GM19463 (cell line): ENCODE measurements around the gene TSHZ2.

Experiments used
- ATAC-seq: cut with Tn5 transposase; IDR thresholded peaks from one replicate; pipeline ENCODE4 v1.9.1; 2021; ENCODE audit warnings: mild to moderate bottlenecking, moderate library complexity; ENCODE audit not compliant: unreplicated experiment

The TSHZ2 gene, protein sequence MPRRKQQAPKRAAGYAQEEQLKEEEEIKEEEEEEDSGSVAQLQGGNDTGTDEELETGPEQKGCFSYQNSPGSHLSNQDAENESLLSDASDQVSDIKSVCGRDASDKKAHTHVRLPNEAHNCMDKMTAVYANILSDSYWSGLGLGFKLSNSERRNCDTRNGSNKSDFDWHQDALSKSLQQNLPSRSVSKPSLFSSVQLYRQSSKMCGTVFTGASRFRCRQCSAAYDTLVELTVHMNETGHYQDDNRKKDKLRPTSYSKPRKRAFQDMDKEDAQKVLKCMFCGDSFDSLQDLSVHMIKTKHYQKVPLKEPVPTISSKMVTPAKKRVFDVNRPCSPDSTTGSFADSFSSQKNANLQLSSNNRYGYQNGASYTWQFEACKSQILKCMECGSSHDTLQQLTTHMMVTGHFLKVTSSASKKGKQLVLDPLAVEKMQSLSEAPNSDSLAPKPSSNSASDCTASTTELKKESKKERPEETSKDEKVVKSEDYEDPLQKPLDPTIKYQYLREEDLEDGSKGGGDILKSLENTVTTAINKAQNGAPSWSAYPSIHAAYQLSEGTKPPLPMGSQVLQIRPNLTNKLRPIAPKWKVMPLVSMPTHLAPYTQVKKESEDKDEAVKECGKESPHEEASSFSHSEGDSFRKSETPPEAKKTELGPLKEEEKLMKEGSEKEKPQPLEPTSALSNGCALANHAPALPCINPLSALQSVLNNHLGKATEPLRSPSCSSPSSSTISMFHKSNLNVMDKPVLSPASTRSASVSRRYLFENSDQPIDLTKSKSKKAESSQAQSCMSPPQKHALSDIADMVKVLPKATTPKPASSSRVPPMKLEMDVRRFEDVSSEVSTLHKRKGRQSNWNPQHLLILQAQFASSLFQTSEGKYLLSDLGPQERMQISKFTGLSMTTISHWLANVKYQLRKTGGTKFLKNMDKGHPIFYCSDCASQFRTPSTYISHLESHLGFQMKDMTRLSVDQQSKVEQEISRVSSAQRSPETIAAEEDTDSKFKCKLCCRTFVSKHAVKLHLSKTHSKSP (N-terminal part only)

DNA sequence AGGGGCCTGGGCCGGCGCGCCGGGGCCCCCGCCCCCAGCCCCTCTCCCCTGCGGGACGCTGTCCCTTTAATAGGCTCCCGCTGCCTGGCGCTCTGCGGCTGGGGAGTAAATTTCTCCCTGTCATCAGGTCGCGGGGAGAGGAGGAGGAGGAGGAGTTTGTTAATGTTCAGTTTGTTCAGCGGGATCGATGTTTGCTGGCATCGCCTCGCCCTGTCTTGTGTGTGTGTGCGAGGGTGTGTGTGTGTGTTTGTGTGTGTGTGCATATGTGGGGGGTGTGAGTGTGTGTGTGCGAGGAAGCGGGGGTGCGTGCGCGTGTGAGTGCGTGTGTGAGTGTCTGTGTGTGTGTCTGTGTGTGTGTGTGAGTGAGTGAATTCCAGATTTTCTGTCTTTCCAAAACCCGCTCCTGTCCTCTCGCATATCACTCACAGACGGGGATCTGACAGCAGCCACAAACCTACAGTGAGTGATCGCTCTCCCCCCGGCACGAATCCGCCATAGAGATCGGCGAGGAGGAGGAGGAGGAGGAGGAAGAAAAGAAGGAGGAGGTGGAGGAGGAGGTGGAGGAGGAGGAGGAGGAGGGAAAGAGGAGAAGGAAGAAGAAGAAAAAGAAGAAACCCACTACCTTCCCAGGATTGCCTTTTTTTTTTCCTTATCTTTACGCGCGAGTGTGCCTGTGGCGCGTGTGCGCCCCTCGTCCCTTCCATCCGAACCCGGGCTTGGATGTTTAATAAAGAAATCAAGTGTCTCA, at the start of gene TSHZ2:
TSS of gene TSHZ2 (plus strand) at position 169 of the 748 bp plus-strand sequence. CDS start 936 bp downstream, outside the sequence.
- no peak for ATAC-seq

GRCh38 chr20:52922436-52922835, 49.7 kb upstream of the TSHZ2 start:
- ATAC-seq, result no peak

DNA sequence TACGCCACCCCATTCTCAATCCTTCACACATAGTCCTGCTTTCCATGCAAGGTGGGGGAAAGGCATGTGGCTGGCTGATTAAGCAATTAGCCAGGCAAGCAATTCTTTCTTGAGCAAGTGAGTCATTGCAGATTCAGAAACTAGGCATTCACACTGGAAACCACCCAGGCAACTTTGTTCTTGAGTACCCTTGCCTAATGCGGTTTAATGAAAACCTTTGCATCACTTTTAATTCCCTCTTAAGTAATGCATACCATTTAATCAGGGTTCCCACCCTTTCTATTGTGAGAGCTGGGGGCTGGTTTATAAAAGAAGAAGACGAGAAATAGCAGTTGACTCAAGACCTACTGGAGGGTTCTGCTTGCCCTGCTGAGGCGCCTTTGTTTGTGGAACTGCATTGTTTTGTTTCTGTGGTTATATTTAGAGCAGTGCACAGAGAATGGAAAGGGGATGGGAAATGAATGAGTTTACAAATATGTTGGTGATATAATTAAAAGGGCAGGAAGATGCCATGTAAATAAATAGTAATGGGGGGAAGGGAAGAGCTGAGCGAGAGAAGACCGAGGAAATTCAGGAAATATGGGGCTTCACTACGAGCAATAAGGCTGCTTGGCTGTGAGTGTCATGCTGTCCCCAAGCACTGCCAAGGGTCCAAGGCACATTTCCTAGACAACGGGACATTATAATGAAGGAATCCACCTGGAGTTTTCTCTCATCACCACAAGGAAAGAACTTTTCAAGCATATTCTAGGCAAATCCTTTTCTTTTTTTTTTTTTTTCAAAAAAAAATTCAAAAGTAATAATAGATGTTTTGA, 48.8 kb upstream of the TSHZ2 start:
- no peak for ATAC-seq

- ATAC-seq, result no peak
Observed at GRCh38 chr20:52924411-52925271, 47.5 kb upstream of the TSHZ2 start.

DNA sequence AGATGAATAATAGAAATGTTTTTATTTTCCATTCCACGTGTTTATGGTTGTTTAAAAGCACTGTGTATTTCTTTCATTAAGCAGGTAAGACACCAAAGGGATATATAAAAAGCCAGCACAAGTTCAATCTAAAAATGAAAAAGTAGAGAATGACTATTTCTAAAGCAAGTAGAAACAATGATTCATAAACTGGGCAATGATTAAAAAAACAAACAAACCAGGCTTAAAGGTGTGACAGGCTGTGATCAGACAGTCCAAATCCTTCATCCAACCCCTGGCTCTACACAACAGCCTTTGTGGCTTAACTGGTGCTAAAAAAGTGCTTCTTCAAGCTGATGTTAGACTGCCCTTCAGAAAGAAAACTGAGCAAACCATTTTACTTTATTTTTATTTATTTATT, 45.7 kb upstream of the TSHZ2 start:
- no peak for ATAC-seq

GRCh38 chr20:52933867-52934266, 38.3 kb upstream of the TSHZ2 start:
- ATAC-seq, result no peak

GRCh38 chr20:52936351-52937340, 35.5 kb upstream of the TSHZ2 start:
- ATAC-seq, result no peak

DNA sequence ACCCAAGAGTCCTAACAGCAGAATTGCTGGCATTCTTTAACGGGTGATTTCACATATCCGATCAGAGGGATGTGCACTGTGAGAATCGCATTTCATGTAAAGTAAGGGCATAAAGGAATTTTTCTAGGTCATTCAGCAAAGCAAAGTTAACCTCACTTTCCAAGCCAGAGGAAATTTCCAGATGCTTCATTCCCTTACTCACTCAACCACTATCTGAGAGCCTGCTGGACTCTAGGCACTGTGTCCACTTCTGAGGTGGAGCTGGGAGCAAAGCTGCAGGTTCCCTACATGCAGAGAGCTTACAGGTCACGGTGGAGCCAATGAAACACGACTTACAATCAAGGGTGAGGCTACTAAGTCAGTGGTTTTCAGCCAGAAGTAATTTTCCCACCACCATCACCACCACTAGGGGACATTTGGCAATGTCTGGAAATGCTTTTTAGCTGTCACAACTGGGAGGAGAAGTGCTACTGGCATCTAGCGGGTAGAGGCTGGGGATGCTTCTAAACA, 34.5 kb upstream of the TSHZ2 start:
- ATAC-seq, result no peak

GRCh38 chr20:52939141-52939540, 33.0 kb upstream of the TSHZ2 start:
- ATAC-seq, result no peak

- ATAC-seq, result no peak
Observed at GRCh38 chr20:52941808-52942207, 30.4 kb upstream of the TSHZ2 start.

DNA sequence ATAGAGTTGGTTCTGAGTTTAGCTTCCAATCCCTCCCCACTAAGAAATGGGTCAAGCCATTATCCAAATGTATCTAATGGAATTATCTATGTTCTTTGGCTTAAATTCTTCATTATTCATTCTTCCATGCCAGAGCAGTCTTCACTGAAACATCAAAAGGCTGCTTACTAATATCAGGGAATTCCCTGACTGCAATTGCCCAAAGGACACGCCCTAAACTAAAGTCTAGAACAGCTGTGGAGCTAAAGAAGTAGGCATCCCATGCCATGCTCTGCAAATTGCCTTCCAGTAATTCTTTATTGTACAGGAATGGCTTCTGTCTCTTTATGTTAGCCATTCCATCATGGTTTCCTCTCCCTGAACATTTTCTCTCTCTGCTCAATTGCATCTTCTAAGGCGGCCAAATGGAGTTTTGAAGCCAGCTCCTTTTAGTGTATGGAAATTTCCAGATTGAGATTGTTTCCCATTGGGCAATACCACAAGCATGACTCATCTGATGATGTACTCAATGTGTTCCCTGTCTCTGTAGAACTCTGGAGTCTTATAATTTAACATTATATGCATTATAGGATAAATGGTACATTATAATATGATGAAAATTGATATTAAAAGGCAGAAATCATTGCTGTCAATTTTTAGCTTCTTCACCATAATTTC, 28.8 kb upstream of the TSHZ2 start:
- ATAC-seq, result no peak

GRCh38 chr20:52945268-52945667, 26.9 kb upstream of the TSHZ2 start:
- no peak for ATAC-seq

- no peak for ATAC-seq
Observed at GRCh38 chr20:52945862-52946522, 26.2 kb upstream of the TSHZ2 start.

GRCh38 chr20:52948491-52948890, 23.7 kb upstream of the TSHZ2 start:
- no peak for ATAC-seq

GRCh38 chr20:52953020-52953419, 19.1 kb upstream of the TSHZ2 start:
- no peak for ATAC-seq

- no peak for ATAC-seq
Observed at GRCh38 chr20:52954849-52955248, 17.3 kb upstream of the TSHZ2 start.

GRCh38 chr20:52958211-52958610, 13.9 kb upstream of the TSHZ2 start:
- ATAC-seq, result no peak
